ENCODE data around the gene SLITRK4.

DNA sequence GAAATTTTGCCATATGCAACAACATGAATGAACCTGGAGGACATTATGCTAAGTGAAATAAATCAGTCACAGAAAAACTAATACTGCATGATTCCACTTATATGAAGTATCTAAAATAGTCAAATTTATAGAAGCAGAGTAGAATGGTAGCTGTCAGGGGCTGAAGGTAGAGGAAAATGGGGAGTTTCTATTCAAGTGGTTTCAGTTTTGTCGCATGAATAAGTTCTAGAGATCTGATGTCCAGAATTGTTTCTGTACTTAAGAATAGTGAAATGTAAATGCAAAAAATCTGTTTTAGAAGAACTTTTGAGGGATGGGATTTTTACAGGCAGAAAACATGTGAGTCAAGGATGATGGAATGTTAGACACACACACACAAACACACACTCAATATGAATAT, 34.1 kb downstream of the SLITRK4 start:
- TF ChIP-seq, protein P1, sequence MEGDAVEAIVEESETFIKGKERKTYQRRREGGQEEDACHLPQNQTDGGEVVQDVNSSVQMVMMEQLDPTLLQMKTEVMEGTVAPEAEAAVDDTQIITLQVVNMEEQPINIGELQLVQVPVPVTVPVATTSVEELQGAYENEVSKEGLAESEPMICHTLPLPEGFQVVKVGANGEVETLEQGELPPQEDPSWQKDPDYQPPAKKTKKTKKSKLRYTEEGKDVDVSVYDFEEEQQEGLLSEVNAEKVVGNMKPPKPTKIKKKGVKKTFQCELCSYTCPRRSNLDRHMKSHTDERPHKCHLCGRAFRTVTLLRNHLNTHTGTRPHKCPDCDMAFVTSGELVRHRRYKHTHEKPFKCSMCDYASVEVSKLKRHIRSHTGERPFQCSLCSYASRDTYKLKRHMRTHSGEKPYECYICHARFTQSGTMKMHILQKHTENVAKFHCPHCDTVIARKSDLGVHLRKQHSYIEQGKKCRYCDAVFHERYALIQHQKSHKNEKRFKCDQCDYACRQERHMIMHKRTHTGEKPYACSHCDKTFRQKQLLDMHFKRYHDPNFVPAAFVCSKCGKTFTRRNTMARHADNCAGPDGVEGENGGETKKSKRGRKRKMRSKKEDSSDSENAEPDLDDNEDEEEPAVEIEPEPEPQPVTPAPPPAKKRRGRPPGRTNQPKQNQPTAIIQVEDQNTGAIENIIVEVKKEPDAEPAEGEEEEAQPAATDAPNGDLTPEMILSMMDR (conservative IDR thresholded peaks at IDR 0.05; ENCODE audit: low read depth, low read length): no peak
- no peak for TF ChIP-seq POLR2A (IDR thresholded peaks at IDR 0.05; ENCODE audit: low read depth, low read length)
- TF ChIP-seq, protein P2, sequence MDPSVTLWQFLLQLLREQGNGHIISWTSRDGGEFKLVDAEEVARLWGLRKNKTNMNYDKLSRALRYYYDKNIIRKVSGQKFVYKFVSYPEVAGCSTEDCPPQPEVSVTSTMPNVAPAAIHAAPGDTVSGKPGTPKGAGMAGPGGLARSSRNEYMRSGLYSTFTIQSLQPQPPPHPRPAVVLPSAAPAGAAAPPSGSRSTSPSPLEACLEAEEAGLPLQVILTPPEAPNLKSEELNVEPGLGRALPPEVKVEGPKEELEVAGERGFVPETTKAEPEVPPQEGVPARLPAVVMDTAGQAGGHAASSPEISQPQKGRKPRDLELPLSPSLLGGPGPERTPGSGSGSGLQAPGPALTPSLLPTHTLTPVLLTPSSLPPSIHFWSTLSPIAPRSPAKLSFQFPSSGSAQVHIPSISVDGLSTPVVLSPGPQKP (IDR thresholded peaks at IDR 0.05; ENCODE audit: borderline replicate concordance, low read depth, low read length): no peak
- no peak for TF ChIP-seq MXI1 (IDR thresholded peaks at IDR 0.05; ENCODE audit: borderline replicate concordance, low read depth, low read length)
- no peak for TF ChIP-seq RFX5 (IDR thresholded peaks at IDR 0.05; ENCODE audit: low read depth, low read length)
- TF ChIP-seq MAFK (IDR thresholded peaks at IDR 0.05; ENCODE audit: low read depth, low read length): no peak
- no peak for TF ChIP-seq SMC3 (IDR thresholded peaks at IDR 0.05; ENCODE audit: low read depth, low read length)
- TF ChIP-seq MAZ (IDR thresholded peaks at IDR 0.05; ENCODE audit: borderline replicate concordance, low read depth, low read length): no peak
- no peak for TF ChIP-seq RAD21 (IDR thresholded peaks at IDR 0.05; ENCODE audit: low read length)
- TF ChIP-seq CEBPB (IDR thresholded peaks at IDR 0.05; ENCODE audit: low read depth, low read length): no peak
- TF ChIP-seq, protein P3, sequence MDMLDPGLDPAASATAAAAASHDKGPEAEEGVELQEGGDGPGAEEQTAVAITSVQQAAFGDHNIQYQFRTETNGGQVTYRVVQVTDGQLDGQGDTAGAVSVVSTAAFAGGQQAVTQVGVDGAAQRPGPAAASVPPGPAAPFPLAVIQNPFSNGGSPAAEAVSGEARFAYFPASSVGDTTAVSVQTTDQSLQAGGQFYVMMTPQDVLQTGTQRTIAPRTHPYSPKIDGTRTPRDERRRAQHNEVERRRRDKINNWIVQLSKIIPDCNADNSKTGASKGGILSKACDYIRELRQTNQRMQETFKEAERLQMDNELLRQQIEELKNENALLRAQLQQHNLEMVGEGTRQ (IDR thresholded peaks at IDR 0.05; ENCODE audit: low read depth, low read length): no peak
- TF ChIP-seq BHLHE40 (IDR thresholded peaks at IDR 0.05; ENCODE audit: low read depth, low read length): no peak
- TF ChIP-seq RCOR1 (IDR thresholded peaks at IDR 0.05; ENCODE audit: insufficient replicate concordance, low read length): no peak
- no peak for TF ChIP-seq NFE2L2 (IDR thresholded peaks at IDR 0.05; ENCODE audit: low read depth, low read length)

All from IMR-90 (cell line).